ENCODE results near the gene JADE1.

Gene JADE1

DNA sequence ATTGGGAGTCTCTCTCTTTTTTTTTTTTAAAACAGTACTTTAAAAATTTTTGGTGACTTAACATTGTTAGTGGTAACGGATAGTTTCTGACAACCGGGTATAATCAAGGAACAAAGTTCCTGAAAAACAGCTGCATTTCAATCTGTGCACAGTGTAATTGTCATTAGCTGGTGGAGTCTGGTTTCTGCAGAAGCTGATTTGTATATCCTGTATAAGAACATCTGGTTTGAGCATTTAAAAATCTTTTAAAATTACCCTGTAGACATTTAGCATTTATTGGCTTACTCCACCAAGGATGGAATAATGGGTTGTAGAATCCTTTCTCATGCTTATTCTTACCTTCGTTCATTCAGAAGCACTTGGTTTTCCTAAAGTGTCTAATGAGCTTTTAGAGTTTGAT, 11.2 kb downstream of the JADE1 start:
- Histone ChIP-seq H3K9me3 (ENCODE audit: control insufficient read depth, insufficient read depth, low read depth, low read length) (no peaks in the 10 kb centered on the region), H3K27ac (ENCODE audit: extremely low read depth, low read depth, low read length) (no peak overlapping the region), H3K4me1 (ENCODE audit: control insufficient read depth, insufficient read depth, low read length) (no peaks in the 10 kb centered on the region), H3K36me3 (ENCODE audit: control insufficient read depth in 2 of 2, insufficient read depth in 1 of 2, low read length in 2 of 2) (no peaks in the 10 kb centered on the region), H3K4me3 (ENCODE audit: low read depth, low read length) (no peak overlapping the region)
- ChIA-PET POLR2A (interaction anchor here (0.6 to 1.4 kb wide), 2 partner anchors 9 to 657 kb away, joined by 4 to 11 read pairs; no protein-coding TSS in a partner anchor), CTCF (interaction anchor here (0.6 kb wide), 3 partner anchors 12 to 329 kb away, joined by 3 to 4 read pairs (median 3); no protein-coding TSS in a partner anchor)
- TF ChIP-seq ZNF530 (tag by site-specific recombination; IDR thresholded peaks at IDR 0.05; ENCODE audit: low read depth) (no peak), KLF7 (tag by site-specific recombination; IDR thresholded peaks at IDR 0.05; ENCODE audit: borderline replicate concordance) (no peak), WT1 (tag by site-specific recombination; IDR thresholded peaks at IDR 0.05) (no peak), ZNF701 (tag by site-specific recombination; IDR thresholded peaks at IDR 0.05) (no peak)
- TF ChIP-seq, protein P1, sequence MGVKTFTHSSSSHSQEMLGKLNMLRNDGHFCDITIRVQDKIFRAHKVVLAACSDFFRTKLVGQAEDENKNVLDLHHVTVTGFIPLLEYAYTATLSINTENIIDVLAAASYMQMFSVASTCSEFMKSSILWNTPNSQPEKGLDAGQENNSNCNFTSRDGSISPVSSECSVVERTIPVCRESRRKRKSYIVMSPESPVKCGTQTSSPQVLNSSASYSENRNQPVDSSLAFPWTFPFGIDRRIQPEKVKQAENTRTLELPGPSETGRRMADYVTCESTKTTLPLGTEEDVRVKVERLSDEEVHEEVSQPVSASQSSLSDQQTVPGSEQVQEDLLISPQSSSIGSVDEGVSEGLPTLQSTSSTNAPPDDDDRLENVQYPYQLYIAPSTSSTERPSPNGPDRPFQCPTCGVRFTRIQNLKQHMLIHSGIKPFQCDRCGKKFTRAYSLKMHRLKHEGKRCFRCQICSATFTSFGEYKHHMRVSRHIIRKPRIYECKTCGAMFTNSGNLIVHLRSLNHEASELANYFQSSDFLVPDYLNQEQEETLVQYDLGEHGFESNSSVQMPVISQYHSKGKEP (tag by site-specific recombination; IDR thresholded peaks at IDR 0.05): no peak

DNA sequence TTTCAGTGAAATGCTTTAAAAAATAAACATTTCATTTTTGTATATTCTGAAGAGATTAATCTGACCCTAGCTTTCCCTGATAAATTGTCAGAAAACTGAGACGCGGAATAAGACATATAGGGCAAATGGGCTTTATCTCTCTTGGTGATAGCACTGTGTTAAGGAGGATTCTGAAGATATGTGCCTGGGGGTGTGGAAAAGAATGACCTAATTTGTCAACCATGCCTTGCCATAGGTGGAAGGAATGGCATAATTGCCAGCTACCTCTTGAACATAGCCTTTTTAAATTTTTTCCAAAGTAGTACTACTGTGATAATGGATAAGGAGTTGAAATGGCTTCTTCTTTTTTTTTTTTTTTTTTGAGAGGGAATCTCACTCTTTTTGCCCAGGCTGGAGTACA, 11.7 kb downstream of the JADE1 start:
- POLR2A ChIA-PET: interaction anchor here (0.6 to 1.4 kb wide), 2 partner anchors 9 to 657 kb away, joined by 4 to 11 read pairs; no protein-coding TSS in a partner anchor
- Histone ChIP-seq H3K9me3 (ENCODE audit: control insufficient read depth, insufficient read depth, low read depth, low read length) (no peaks in the 10 kb centered on the region), H3K4me3 (ENCODE audit: low read depth, low read length) (no peak overlapping the region), H3K36me3 (ENCODE audit: control insufficient read depth in 2 of 2, insufficient read depth in 1 of 2, low read length in 2 of 2) (no peaks in the 10 kb centered on the region), H3K27ac (ENCODE audit: extremely low read depth, low read depth, low read length) (no peak overlapping the region), H3K4me1 (ENCODE audit: control insufficient read depth, insufficient read depth, low read length) (no peaks in the 10 kb centered on the region)
- CTCF ChIA-PET: interaction anchor here (0.6 kb wide), 3 partner anchors 11 to 328 kb away, joined by 3 to 4 read pairs (median 3); no protein-coding TSS in a partner anchor
- TF ChIP-seq, protein P2, sequence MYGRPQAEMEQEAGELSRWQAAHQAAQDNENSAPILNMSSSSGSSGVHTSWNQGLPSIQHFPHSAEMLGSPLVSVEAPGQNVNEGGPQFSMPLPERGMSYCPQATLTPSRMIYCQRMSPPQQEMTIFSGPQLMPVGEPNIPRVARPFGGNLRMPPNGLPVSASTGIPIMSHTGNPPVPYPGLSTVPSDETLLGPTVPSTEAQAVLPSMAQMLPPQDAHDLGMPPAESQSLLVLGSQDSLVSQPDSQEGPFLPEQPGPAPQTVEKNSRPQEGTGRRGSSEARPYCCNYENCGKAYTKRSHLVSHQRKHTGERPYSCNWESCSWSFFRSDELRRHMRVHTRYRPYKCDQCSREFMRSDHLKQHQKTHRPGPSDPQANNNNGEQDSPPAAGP (tag by site-specific recombination; IDR thresholded peaks at IDR 0.05): no peak
- TF ChIP-seq ZNF404 (tag by site-specific recombination; IDR thresholded peaks at IDR 0.05): no peak
- no peak for TF ChIP-seq ZFP41 (tag by site-specific recombination; IDR thresholded peaks at IDR 0.05; ENCODE audit: borderline replicate concordance)
- no peak for TF ChIP-seq YY2 (tag by site-specific recombination; IDR thresholded peaks at IDR 0.05)
- no peak for TF ChIP-seq KLF7 (tag by site-specific recombination; IDR thresholded peaks at IDR 0.05; ENCODE audit: borderline replicate concordance)
- no peak for TF ChIP-seq ZNF76 (tag by site-specific recombination; IDR thresholded peaks at IDR 0.05; ENCODE audit: borderline replicate concordance, low read depth)
- no peak for TF ChIP-seq ZNF843 (tag by site-specific recombination; IDR thresholded peaks at IDR 0.05)
- no peak for TF ChIP-seq MEIS1 (CRISPR knock-in tag; IDR thresholded peaks at IDR 0.05; ENCODE audit: borderline replicate concordance)
- TF ChIP-seq, protein P3, sequence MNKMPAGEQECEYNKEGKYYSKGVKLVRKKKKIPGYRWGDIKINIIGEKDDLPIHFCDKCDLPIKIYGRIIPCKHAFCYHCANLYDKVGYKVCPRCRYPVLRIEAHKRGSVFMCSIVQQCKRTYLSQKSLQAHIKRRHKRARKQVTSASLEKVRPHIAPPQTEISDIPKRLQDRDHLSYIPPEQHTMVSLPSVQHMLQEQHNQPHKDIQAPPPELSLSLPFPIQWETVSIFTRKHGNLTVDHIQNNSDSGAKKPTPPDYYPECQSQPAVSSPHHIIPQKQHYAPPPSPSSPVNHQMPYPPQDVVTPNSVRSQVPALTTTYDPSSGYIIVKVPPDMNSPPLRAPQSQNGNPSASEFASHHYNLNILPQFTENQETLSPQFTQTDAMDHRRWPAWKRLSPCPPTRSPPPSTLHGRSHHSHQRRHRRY (tag by site-specific recombination; IDR thresholded peaks at IDR 0.05): no peak
- no peak for TF ChIP-seq ZNF596 (tag by site-specific recombination; IDR thresholded peaks at IDR 0.05)
- TF ChIP-seq IKZF3 (tag by site-specific recombination; IDR thresholded peaks at IDR 0.05): no peak
- TF ChIP-seq ZSCAN30 (tag by site-specific recombination; IDR thresholded peaks at IDR 0.05): no peak
- no peak for TF ChIP-seq ZNF248 (tag by site-specific recombination; IDR thresholded peaks at IDR 0.05)
- no peak for TF ChIP-seq ZNF114 (tag by site-specific recombination; IDR thresholded peaks at IDR 0.05)
- TF ChIP-seq GLI4 (tag by site-specific recombination; IDR thresholded peaks at IDR 0.05): no peak
- TF ChIP-seq ZNF221 (tag by site-specific recombination; IDR thresholded peaks at IDR 0.05; ENCODE audit: borderline replicate concordance): no peak
- TF ChIP-seq ZNF670 (tag by site-specific recombination; IDR thresholded peaks at IDR 0.05; ENCODE audit: low read depth): no peak
- TF ChIP-seq ZNF223 (tag by site-specific recombination; IDR thresholded peaks at IDR 0.05): no peak
- no peak for TF ChIP-seq ZNF133 (tag by site-specific recombination; IDR thresholded peaks at IDR 0.05)
- TF ChIP-seq, protein P4, sequence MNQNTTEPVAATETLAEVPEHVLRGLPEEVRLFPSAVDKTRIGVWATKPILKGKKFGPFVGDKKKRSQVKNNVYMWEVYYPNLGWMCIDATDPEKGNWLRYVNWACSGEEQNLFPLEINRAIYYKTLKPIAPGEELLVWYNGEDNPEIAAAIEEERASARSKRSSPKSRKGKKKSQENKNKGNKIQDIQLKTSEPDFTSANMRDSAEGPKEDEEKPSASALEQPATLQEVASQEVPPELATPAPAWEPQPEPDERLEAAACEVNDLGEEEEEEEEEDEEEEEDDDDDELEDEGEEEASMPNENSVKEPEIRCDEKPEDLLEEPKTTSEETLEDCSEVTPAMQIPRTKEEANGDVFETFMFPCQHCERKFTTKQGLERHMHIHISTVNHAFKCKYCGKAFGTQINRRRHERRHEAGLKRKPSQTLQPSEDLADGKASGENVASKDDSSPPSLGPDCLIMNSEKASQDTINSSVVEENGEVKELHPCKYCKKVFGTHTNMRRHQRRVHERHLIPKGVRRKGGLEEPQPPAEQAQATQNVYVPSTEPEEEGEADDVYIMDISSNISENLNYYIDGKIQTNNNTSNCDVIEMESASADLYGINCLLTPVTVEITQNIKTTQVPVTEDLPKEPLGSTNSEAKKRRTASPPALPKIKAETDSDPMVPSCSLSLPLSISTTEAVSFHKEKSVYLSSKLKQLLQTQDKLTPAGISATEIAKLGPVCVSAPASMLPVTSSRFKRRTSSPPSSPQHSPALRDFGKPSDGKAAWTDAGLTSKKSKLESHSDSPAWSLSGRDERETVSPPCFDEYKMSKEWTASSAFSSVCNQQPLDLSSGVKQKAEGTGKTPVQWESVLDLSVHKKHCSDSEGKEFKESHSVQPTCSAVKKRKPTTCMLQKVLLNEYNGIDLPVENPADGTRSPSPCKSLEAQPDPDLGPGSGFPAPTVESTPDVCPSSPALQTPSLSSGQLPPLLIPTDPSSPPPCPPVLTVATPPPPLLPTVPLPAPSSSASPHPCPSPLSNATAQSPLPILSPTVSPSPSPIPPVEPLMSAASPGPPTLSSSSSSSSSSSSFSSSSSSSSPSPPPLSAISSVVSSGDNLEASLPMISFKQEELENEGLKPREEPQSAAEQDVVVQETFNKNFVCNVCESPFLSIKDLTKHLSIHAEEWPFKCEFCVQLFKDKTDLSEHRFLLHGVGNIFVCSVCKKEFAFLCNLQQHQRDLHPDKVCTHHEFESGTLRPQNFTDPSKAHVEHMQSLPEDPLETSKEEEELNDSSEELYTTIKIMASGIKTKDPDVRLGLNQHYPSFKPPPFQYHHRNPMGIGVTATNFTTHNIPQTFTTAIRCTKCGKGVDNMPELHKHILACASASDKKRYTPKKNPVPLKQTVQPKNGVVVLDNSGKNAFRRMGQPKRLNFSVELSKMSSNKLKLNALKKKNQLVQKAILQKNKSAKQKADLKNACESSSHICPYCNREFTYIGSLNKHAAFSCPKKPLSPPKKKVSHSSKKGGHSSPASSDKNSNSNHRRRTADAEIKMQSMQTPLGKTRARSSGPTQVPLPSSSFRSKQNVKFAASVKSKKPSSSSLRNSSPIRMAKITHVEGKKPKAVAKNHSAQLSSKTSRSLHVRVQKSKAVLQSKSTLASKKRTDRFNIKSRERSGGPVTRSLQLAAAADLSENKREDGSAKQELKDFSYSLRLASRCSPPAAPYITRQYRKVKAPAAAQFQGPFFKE (tag by site-specific recombination; IDR thresholded peaks at IDR 0.05; ENCODE audit: borderline replicate concordance): no peak

All from HEK293 (cell line).